ENCODE results near the gene PLXNC1.

DNA sequence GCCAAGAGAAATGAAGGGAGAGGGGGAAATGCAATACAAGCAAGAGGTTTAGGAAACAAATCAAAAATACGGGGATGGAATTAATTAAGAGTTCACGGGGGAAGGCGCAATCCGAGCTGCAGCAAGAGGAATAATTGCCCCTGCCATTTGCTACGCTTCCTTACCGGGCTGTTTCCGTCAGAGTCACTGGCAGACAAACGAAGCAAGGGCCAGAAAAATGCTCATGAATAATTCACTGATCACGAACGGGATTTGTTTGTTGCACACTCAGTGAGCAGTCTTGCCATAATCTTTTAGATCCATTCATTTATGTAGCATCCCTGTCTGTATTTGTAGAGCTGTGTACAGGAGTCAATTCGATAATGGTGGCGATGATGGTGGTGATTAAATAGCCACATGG lies 39.0 kb downstream of the PLXNC1 start:
- TF ChIP-seq, protein P1, sequence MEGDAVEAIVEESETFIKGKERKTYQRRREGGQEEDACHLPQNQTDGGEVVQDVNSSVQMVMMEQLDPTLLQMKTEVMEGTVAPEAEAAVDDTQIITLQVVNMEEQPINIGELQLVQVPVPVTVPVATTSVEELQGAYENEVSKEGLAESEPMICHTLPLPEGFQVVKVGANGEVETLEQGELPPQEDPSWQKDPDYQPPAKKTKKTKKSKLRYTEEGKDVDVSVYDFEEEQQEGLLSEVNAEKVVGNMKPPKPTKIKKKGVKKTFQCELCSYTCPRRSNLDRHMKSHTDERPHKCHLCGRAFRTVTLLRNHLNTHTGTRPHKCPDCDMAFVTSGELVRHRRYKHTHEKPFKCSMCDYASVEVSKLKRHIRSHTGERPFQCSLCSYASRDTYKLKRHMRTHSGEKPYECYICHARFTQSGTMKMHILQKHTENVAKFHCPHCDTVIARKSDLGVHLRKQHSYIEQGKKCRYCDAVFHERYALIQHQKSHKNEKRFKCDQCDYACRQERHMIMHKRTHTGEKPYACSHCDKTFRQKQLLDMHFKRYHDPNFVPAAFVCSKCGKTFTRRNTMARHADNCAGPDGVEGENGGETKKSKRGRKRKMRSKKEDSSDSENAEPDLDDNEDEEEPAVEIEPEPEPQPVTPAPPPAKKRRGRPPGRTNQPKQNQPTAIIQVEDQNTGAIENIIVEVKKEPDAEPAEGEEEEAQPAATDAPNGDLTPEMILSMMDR (IDR thresholded peaks at IDR 0.05; ENCODE audit: low read depth, low read length, missing input control): no peak
- no peak for TF ChIP-seq YY1 (IDR thresholded peaks at IDR 0.05)
- TF ChIP-seq, protein P2, sequence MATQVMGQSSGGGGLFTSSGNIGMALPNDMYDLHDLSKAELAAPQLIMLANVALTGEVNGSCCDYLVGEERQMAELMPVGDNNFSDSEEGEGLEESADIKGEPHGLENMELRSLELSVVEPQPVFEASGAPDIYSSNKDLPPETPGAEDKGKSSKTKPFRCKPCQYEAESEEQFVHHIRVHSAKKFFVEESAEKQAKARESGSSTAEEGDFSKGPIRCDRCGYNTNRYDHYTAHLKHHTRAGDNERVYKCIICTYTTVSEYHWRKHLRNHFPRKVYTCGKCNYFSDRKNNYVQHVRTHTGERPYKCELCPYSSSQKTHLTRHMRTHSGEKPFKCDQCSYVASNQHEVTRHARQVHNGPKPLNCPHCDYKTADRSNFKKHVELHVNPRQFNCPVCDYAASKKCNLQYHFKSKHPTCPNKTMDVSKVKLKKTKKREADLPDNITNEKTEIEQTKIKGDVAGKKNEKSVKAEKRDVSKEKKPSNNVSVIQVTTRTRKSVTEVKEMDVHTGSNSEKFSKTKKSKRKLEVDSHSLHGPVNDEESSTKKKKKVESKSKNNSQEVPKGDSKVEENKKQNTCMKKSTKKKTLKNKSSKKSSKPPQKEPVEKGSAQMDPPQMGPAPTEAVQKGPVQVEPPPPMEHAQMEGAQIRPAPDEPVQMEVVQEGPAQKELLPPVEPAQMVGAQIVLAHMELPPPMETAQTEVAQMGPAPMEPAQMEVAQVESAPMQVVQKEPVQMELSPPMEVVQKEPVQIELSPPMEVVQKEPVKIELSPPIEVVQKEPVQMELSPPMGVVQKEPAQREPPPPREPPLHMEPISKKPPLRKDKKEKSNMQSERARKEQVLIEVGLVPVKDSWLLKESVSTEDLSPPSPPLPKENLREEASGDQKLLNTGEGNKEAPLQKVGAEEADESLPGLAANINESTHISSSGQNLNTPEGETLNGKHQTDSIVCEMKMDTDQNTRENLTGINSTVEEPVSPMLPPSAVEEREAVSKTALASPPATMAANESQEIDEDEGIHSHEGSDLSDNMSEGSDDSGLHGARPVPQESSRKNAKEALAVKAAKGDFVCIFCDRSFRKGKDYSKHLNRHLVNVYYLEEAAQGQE (IDR thresholded peaks at IDR 0.05): no peak
- TF ChIP-seq NR2F2 (IDR thresholded peaks at IDR 0.05): no peak
- TF ChIP-seq EGR1 (IDR thresholded peaks at IDR 0.05; ENCODE audit: low read depth in 2 of 2): no peak
- TF ChIP-seq HNF4G (IDR thresholded peaks at IDR 0.05): no peak
- no peak for TF ChIP-seq RAD21 (IDR thresholded peaks at IDR 0.05)
- TF ChIP-seq, protein P3, sequence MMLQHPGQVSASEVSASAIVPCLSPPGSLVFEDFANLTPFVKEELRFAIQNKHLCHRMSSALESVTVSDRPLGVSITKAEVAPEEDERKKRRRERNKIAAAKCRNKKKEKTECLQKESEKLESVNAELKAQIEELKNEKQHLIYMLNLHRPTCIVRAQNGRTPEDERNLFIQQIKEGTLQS (IDR thresholded peaks at IDR 0.05): no peak
- TF ChIP-seq RXRA (IDR thresholded peaks at IDR 0.05): no peak
- no peak for TF ChIP-seq GABPA (IDR thresholded peaks at IDR 0.05 in 1 of 2, conservative IDR thresholded peaks at IDR 0.05 in 1 of 2)
- no peak for TF ChIP-seq TAF1 (conservative IDR thresholded peaks at IDR 0.05)
- TF ChIP-seq, protein P4, sequence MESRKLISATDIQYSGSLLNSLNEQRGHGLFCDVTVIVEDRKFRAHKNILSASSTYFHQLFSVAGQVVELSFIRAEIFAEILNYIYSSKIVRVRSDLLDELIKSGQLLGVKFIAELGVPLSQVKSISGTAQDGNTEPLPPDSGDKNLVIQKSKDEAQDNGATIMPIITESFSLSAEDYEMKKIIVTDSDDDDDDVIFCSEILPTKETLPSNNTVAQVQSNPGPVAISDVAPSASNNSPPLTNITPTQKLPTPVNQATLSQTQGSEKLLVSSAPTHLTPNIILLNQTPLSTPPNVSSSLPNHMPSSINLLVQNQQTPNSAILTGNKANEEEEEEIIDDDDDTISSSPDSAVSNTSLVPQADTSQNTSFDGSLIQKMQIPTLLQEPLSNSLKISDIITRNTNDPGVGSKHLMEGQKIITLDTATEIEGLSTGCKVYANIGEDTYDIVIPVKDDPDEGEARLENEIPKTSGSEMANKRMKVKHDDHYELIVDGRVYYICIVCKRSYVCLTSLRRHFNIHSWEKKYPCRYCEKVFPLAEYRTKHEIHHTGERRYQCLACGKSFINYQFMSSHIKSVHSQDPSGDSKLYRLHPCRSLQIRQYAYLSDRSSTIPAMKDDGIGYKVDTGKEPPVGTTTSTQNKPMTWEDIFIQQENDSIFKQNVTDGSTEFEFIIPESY (IDR thresholded peaks at IDR 0.05): no peak
- no peak for TF ChIP-seq FOXA1 (IDR thresholded peaks at IDR 0.05)
- no peak for TF ChIP-seq SP1 (IDR thresholded peaks at IDR 0.05)
